NCI-H1930 (cell line): ENCODE data around the gene PSMA2.
"Not testable (repeated sequence)": the region's sequence is repeated elsewhere in the genome, so short reads cannot be mapped to it uniquely, and the experiment has no call there.

Experiments used
- DNase-seq, 2 experiments: peaks; one replicate each; lab custom pipeline; 2025; lab: John Stamatoyannopoulos, UW

PSMA2 gene

DNA sequence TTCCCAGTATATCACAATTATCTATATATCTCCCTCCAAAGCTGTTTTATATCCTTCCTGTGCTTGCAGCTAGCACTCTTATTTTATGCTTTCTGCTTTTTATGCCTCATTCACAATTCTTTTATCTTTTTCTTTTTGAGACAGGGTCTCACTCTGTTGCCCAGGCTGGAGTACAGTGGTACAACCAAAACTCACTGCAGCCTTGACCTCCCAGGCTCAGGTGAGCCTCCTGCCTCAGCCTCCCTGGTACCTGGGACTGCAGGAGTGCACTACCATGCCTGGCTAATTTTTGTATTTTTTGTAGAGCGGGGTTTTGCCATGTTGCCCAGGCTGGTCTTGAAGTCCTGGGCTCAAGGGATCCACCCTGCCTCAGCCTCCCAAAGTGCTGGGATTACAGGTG is 25.8 kb downstream of the PSMA2 start:
- DNase-seq = no peak

- DNase-seq = no peak
Observed at GRCh38 chr7:42902331-42902730, 29.6 kb downstream of the PSMA2 start.

GRCh38 chr7:42900842-42901241 is 31.1 kb downstream of the PSMA2 start:
- no peak for DNase-seq

GRCh38 chr7:42893346-42894240 is 38.4 kb downstream of the PSMA2 start:
- no peak for DNase-seq

DNA sequence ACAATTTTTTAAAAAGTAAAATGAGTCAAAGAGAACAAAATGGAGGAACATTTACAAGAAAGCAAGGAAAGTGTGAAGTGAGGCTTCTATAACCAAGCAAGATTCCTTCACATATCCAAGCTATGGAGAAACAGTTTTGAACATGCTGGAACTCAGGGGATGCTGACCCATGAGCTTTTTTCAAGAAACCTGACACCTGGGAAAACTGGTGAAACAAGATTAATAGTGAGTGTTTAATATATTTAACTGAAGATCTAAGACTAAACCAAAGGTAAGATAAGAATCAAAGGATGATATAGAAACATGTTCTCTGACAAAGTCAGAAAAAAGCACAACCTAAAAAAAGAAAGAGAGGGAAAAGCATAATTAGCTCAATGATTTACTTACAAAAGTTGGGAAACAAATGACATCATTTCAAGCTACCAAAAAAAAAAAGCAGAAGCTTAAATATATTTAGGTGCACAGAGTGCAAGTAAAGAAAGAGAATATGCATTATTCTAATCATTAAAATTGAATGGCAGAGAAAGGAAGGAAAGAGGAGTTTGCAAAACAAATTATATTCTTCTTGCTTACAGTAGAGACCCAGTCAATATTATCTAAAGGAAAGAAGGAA is 45.0 kb downstream of the PSMA2 start:
- no peak for DNase-seq

- no peak for DNase-seq
Observed at GRCh38 chr7:42886129-42886528, 45.8 kb downstream of the PSMA2 start.

- not testable (repeated sequence) for DNase-seq
Observed at GRCh38 chr7:42885183-42885582, 46.8 kb downstream of the PSMA2 start.

- no peak for DNase-seq
Observed at GRCh38 chr7:42883950-42884349, 48.0 kb downstream of the PSMA2 start.

- DNase-seq = no peak
Observed at GRCh38 chr7:42880392-42880791, 51.6 kb downstream of the PSMA2 start.

DNA sequence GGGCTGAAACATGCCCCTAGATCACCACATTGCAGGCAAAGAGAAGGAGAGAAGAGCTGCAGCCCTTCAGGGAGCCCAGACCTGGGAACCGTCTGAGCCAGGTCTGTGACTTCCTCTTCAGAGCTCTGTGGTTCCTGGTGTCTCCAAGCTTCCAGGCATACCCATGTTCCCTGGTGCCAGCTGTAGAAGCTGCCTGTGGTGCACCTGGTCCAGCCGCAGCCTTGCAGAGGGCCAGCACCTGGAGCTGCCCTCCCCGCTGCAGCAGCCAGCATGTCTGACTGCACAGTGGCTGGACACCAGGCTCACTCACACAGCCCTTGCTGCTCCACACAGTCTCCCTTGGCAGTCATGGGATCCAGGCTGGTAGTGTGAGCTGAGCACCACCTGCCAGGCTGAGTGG is 53.7 kb downstream of the PSMA2 start:
- DNase-seq = no peak

GRCh38 chr7:42877862-42878261 is 54.1 kb downstream of the PSMA2 start:
- DNase-seq = no peak

DNA sequence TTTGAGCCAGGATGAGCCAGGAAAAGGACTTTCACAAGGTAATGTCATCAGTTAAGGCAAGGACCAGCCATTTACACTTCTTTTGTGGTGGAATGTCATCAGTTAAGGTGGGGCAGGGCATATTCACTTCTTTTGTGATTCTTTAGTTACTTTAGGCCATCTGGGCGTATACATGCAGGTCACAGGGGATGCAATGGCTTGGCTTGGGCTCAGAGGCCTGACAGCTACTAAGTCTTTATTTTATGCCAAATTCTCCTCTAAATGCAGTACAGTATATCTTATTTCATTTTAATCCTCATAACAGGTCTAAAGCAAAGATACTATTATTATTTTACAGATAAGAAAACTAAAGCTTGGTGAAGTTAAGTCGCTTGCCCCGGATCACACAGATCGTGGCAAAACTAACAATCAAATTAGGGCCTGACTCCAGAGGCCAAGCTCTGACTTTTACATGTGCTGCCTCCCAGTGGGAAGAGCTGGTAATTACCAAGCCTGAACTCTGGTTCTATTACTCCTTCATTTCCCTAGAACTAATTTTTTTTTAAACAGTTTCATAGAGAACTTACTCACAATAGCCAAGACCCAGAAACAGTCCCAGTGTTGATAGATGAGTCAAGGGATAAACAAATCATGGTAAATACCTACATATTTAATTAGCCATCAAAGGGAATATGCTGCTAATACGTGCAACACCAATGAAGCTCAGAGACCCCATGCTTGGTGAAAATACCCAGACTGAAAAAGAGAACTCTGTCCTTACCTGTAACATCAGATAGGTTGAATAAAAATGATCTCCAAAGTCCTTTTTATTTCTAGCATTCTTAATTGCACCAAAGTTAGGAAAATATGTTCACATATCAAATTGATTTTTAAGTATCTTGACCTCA is 55.5 kb downstream of the PSMA2 start:
- DNase-seq = peak in 1 of 2 experiments; percentile 25

DNA sequence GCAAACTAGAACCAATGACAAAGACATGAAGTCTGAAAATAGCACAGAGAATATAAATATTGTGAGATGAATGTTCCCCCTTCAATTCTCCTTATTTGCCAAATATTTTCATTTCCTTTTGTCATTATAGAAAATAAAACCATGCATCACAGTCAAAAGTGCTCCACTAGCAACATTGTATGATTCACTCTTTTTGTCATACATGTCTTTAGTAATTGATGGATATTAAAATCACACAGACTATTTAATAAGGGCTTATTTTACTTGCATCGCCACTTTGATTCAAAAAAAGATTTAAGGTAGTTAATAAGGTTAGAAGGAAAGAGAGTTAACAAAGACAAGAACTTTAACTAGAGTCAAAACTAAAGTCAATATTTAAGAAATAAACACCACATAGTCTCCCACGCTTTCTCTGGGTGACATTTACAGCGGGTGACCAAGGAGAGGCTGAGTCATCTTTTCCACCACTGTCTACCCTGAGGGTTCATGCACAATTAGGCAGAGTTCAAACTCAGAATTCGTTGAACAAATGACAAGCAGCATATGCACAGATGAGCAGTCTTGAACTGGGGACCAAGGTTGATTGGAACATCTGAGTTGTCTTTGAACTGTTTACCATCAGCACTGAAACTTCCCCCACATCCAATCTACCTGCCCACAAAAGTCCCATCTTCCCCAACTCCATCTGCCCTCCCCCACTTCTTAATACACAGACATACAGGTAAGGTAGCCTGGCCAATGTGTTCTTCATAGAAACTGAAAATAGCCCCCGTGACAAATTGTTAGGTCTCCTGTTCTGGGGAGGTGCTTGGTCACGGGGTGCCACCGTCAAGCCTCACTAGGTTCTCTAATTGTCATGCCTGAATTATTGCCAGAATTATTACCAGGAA is 62.6 kb downstream of the PSMA2 start:
- no peak for DNase-seq

GRCh38 chr7:42868480-42868879 is 63.5 kb downstream of the PSMA2 start:
- DNase-seq = no peak
